Measurements from ENCODE around the gene DHRSX. TPM values are rescaled to one million over a fixed set of nuclear protein-coding genes. Genes with fewer than 3 reads are reported as not detected.

DHRSX gene
- total and polyA plus RNA-seq, 9 donors = 12.2 to 25.9 (median 20.4) TPM

DNA sequence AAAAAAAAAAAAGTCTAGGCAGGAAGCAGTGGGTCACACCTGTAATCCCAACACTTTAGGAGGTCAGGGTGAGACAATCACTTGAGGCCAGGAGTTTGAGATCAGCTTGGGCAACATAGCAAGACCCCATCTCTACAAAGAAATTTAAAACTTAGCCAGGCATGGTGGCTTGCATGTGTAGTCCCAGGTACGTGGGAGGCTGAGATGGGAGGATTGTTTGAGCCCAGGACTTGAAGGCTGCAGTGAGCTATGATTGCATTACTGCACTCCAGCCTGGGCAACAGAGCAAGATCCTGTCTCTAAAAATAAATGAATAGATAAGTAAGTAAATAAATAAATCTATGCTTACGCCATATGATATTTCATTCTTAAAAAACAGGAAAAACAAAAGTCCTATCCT, 65.3 kb downstream of the DHRSX start:
- Histone ChIP-seq H3K27me3 (no peaks in the 10 kb centered on the region), H3K36me3 (no peaks in the 10 kb centered on the region), H3K4me3 (no peak overlapping the region), H3K4me1 (ENCODE audit: insufficient read depth) (no peaks in the 10 kb centered on the region), H3K9me3 (no peaks in the 10 kb centered on the region), H3K27ac (no peak overlapping the region)
- 92 to 99% (median 93%) methylated on average over 2 of the region's 2 CpGs for WGBS, 3 donors
- no peak for DNase-seq
- TF ChIP-seq EP300 (IDR thresholded peaks at IDR 0.05) (no peak), POLR2A (IDR thresholded peaks at IDR 0.05) (no peak)
- TF ChIP-seq, protein P1, sequence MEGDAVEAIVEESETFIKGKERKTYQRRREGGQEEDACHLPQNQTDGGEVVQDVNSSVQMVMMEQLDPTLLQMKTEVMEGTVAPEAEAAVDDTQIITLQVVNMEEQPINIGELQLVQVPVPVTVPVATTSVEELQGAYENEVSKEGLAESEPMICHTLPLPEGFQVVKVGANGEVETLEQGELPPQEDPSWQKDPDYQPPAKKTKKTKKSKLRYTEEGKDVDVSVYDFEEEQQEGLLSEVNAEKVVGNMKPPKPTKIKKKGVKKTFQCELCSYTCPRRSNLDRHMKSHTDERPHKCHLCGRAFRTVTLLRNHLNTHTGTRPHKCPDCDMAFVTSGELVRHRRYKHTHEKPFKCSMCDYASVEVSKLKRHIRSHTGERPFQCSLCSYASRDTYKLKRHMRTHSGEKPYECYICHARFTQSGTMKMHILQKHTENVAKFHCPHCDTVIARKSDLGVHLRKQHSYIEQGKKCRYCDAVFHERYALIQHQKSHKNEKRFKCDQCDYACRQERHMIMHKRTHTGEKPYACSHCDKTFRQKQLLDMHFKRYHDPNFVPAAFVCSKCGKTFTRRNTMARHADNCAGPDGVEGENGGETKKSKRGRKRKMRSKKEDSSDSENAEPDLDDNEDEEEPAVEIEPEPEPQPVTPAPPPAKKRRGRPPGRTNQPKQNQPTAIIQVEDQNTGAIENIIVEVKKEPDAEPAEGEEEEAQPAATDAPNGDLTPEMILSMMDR (IDR thresholded peaks at IDR 0.05) = no peak
- intact Hi-C loops (cut with DNase I) = no loop called here

DNA sequence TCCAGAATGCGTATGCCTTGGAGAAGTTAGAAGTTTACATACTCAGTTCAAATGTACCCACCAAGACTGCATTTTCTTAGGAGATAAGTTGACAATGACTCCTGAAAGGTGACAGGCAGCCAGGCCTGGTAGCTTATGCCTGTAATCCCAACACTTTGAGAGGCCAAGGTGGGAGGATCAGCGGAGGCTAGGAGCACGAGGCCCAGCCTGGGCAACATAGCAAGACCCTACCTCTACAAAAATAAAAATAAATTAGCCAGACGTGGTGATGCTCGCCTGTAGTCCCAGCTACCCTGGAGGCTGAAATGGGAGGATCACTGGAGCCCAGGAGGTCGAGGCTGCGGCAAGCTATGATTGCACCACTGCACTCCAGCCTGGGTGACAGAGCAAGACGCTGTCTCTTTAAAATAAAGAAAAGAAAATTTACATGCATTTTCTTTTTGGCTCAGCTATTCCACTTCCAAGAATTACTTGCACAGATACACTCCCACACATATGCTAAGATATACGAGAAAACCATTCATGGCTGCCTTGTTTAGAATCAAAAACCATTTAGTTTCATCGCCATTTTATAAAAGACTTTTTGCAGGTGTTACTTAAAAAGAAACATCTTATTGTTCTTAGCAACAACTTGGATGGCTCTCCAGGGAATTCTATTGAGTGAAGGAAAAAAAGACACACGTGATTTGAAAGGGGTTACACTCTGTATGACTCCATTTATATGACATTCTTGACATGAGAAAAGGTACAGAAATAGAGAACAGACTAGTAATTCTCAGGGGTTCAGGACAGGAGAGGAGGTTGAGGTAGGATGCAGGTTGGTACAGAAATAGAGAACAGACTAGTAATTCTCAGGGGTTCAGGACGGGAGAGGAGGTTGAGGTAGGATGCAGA, 66.3 kb downstream of the DHRSX start:
- WGBS, 3 donors = 70 to 74% (median 74%) methylated on average over 12 of the region's 12 CpGs
- no peaks in the 10 kb centered on the region for H3K9me3 ChIP-seq
- H3K27me3 ChIP-seq = no peaks in the 10 kb centered on the region
- no peaks in the 10 kb centered on the region for H3K36me3 ChIP-seq
- H3K4me3 ChIP-seq = no peak overlapping the region
- no peak for DNase-seq
- TF ChIP-seq POLR2A (IDR thresholded peaks at IDR 0.05) (no peak), EP300 (IDR thresholded peaks at IDR 0.05) (no peak)
- TF ChIP-seq, protein P1 (IDR thresholded peaks at IDR 0.05) = no peak
- no peak overlapping the region for H3K27ac ChIP-seq
- intact Hi-C loops (cut with DNase I) = no loop called here
- no peaks in the 10 kb centered on the region for H3K4me1 ChIP-seq (ENCODE audit: insufficient read depth)

DNA sequence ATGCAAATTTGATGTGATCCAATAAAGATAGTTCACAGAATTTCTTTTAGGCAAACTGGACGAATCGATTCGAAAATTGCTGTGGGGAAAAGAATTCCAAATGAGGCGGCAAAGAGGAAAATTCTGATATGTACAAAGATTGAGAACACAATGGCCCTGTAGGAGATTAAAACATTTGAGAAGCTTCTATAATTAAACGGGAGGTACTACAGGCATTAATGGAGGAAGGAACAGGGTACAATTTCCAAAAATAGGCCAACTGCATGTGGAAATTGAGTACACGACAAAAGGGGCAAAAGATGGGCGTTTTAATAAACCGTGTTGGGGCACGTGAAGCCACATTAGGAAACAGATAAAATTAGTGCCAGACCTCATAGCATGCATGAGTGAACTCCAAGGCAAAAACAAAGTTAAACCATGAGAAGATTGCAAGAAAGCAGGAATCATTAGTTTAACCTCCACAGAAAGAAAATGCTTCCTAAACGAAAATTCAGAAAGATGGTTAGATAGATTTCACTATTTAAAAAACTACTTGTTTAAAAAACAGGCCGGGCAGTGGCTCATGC, 68.4 kb downstream of the DHRSX start:
- TF ChIP-seq, protein P1 (IDR thresholded peaks at IDR 0.05) = no peak
- no peak for TF ChIP-seq EP300 (IDR thresholded peaks at IDR 0.05)
- no peak for TF ChIP-seq POLR2A (IDR thresholded peaks at IDR 0.05)
- DNase-seq = no peak
- WGBS, 3 donors = 85 to 90% (median 87%) methylated on average over 11 of the region's 11 CpGs
- H3K4me3 ChIP-seq = no peak overlapping the region
- H3K9me3 ChIP-seq = no peaks in the 10 kb centered on the region
- intact Hi-C loops (cut with DNase I) = no loop called here
- H3K27me3 ChIP-seq = no peaks in the 10 kb centered on the region
- peaks cover under 1% of the 10 kb centered on the region for H3K4me1 ChIP-seq (ENCODE audit: insufficient read depth)
- no peak overlapping the region for H3K27ac ChIP-seq
- no peaks in the 10 kb centered on the region for H3K36me3 ChIP-seq

DNA sequence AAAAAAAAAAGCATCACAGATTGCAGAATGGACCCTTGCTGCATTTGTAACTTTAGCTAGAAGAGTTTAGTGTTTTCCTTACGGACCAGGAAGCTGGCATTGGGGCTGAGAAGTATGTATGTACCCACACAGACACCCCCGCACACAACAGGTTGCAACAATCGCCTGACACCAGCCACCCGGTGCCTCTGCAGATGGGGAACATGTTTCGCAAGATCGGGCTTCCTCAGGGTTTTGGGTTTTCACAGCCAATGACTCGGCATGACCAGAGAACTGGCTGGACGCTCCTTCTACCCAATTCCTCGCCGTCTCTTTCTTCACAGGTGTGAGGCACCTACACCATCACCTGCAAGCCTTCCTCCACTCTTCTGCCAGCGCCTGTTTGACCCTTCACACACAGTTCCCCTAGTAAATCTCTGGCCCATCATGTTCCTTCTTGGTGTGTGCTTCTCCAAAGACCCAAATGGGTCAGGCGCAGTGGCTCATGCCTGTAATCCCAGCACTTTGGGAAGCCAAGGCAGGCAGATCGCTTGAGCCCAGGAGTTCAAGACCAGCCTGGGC, 70.4 kb downstream of the DHRSX start:
- Histone ChIP-seq H3K27me3 (no peaks in the 10 kb centered on the region), H3K27ac (no peak overlapping the region), H3K4me1 (ENCODE audit: insufficient read depth) (peaks cover 1% of the 10 kb centered on the region), H3K9me3 (peaks cover 0 to 3% of the 10 kb centered on the region in 2 donors), H3K4me3 (no peak overlapping the region), H3K36me3 (no peaks in the 10 kb centered on the region)
- no peak for TF ChIP-seq EP300 (IDR thresholded peaks at IDR 0.05)
- TF ChIP-seq, protein P1 (IDR thresholded peaks at IDR 0.05) = no peak
- TF ChIP-seq POLR2A (IDR thresholded peaks at IDR 0.05) = no peak
- DNase-seq = no peak
- WGBS, 3 donors = 92% methylated on average over 13 of the region's 13 CpGs
- intact Hi-C loops (cut with DNase I) = no loop called here
